ENCODE measurements around the gene KDM4C. TPM values are rescaled to one million over a fixed set of nuclear protein-coding genes. Genes with fewer than 3 reads are reported as not detected.

Gene KDM4C
- total and polyA plus RNA-seq, 8 donors: 6.7 to 129 (median 79.9) TPM

GRCh38 chr9:7094576-7094975 is 336.8 kb downstream of the KDM4C start:
- Histone ChIP-seq H3K9me3 (peaks cover 0 to 6% (median 2%) of the 10 kb centered on the region in 4 donors), H3K27me3 (no peaks in the 10 kb centered on the region), H3K27ac (no peak overlapping the region), H3K4me1 (peaks cover 0 to 13% (median 4%) of the 10 kb centered on the region in 4 donors), H3K36me3 (peaks cover 0 to 11% (median 0%) of the 10 kb centered on the region in 4 donors), H3K4me3 (no peak overlapping the region)
- TF ChIP-seq EP300 (IDR thresholded peaks at IDR 0.05): no peak
- TF ChIP-seq CTCF (IDR thresholded peaks at IDR 0.05): no peak
- no peak for TF ChIP-seq POLR2AphosphoS5 (IDR thresholded peaks at IDR 0.05)
- TF ChIP-seq POLR2A (IDR thresholded peaks at IDR 0.05): no peak
- intact Hi-C loops (cut with DNase I; ENCODE audit: low total_unique reads): no loop called here
- 89 to 93% (median 91%) methylated on average over 3 of the region's 3 CpGs for WGBS, 5 donors
- DNase-seq: no peak

GRCh38 chr9:7095058-7095457 is 337.3 kb downstream of the KDM4C start:
- Histone ChIP-seq H3K4me1 (peaks cover 0 to 13% (median 2%) of the 10 kb centered on the region in 4 donors), H3K36me3 (peaks cover 0 to 11% (median 0%) of the 10 kb centered on the region in 4 donors), H3K9me3 (peaks cover 0 to 6% (median 2%) of the 10 kb centered on the region in 4 donors), H3K27ac (no peak overlapping the region), H3K27me3 (no peaks in the 10 kb centered on the region), H3K4me3 (no peak overlapping the region)
- intact Hi-C loops (cut with DNase I; ENCODE audit: low total_unique reads): no loop called here
- 67 to 78% (median 71%) methylated on average over 3 of the region's 3 CpGs for WGBS, 5 donors
- DNase-seq: no peak
- TF ChIP-seq POLR2AphosphoS5 (IDR thresholded peaks at IDR 0.05) (no peak), EP300 (IDR thresholded peaks at IDR 0.05) (no peak), POLR2A (IDR thresholded peaks at IDR 0.05) (no peak), CTCF (IDR thresholded peaks at IDR 0.05) (no peak)

- Histone ChIP-seq H3K27ac (no peak overlapping the region), H3K4me1 (peaks cover 0 to 13% (median 2%) of the 10 kb centered on the region in 4 donors), H3K4me3 (no peak overlapping the region), H3K9me3 (peaks cover 0 to 6% (median 2%) of the 10 kb centered on the region in 4 donors), H3K36me3 (peaks cover 0 to 4% (median 0%) of the 10 kb centered on the region in 4 donors), H3K27me3 (no peaks in the 10 kb centered on the region)
- 82 to 91% (median 89%) methylated on average over 7 of the region's 7 CpGs for WGBS, 5 donors
- no peak for DNase-seq
- intact Hi-C loops (cut with DNase I; ENCODE audit: low total_unique reads): no loop called here
- no peak for TF ChIP-seq POLR2AphosphoS5 (IDR thresholded peaks at IDR 0.05)
- TF ChIP-seq CTCF (IDR thresholded peaks at IDR 0.05): no peak
- no peak for TF ChIP-seq POLR2A (IDR thresholded peaks at IDR 0.05)
- TF ChIP-seq EP300 (IDR thresholded peaks at IDR 0.05): no peak
These were observed 339.4 kb downstream of the KDM4C start for GRCh38 chr9:7097040-7097715.

GRCh38 chr9:7097785-7098752 is 340.3 kb downstream of the KDM4C start:
- H3K4me3 ChIP-seq: no peak overlapping the region
- intact Hi-C loops (cut with DNase I; ENCODE audit: low total_unique reads): no loop called here
- WGBS, 5 donors: 73 to 85% (median 84%) methylated on average over 3 of the region's 3 CpGs
- TF ChIP-seq CTCF (IDR thresholded peaks at IDR 0.05) (no peak), POLR2A (IDR thresholded peaks at IDR 0.05) (no peak), EP300 (IDR thresholded peaks at IDR 0.05) (no peak), POLR2AphosphoS5 (IDR thresholded peaks at IDR 0.05) (no peak)
- no peaks in the 10 kb centered on the region for H3K27me3 ChIP-seq
- H3K27ac ChIP-seq: no peak overlapping the region
- no peak for DNase-seq
- no peaks in the 10 kb centered on the region for H3K36me3 ChIP-seq
- H3K9me3 ChIP-seq: peaks cover 0 to 6% (median 2%) of the 10 kb centered on the region in 4 donors
- peaks cover 0 to 13% (median 2%) of the 10 kb centered on the region in 4 donors for H3K4me1 ChIP-seq
